PC-9 (cell line): ENCODE data around the gene PAPSS1. TPM values are rescaled to one million over a fixed set of nuclear protein-coding genes. Genes with fewer than 3 reads are reported as not detected.
"Not testable (repeated sequence)": the region's sequence is repeated elsewhere in the genome, so short reads cannot be mapped to it uniquely, and the experiment has no call there.

ENCODE experiments used
- BruUV-seq: library from RNA; stranded (reverse); fragments of 400-500 nt; replicated peaks from 2 replicates; lab custom pipeline; 2021; lab: Mats Ljungman, UMichigan
- CTCF ChIA-PET: fragments of 300-600 bp; sonication (Branson Sonifier 250); formaldehyde crosslinking; loops from one replicate; lab custom pipeline; 2022; ENCODE audit warnings: antibody characterized with exemption; lab: Charles Lee
- POLR2A ChIA-PET: fragments of 300-600 bp; sonication (Branson Sonifier 250); formaldehyde crosslinking; loops from one replicate; lab custom pipeline; 2022; ENCODE audit warnings: antibody characterized with exemption; ENCODE audit not compliant: unreplicated experiment; lab: Charles Lee
- DNase-seq, 2 experiments: peaks; one replicate each; pipeline versions ENCODE4 v3.0.0 to v3.0.0-alpha.2; 2015 to 2022; ENCODE audit warnings: mixed read lengths in 1 of 2
- H2AFZ ChIP-seq: fragments of 200-600 bp; sonication (generic); 2 replicates; pipeline ENCODE4 v1.8.1; 2017; ENCODE audit warnings: antibody characterized with exemption
- H3F3A ChIP-seq: fragments of 200-600 bp; sonication (generic); 2 replicates; pipeline ENCODE4 v1.8.1; 2017; ENCODE audit warnings: antibody characterized with exemption, mild to moderate bottlenecking, low read depth; ENCODE audit not compliant: insufficient read depth
- H3K27ac ChIP-seq: fragments of 200-600 bp; sonication (generic); 2 replicates; pipeline ENCODE4 v1.6.1; 2016; ENCODE audit warnings: mixed run types
- H3K27me3 ChIP-seq: fragments of 200-600 bp; sonication (generic); 2 replicates; pipeline ENCODE4 v1.6.1; 2016; ENCODE audit warnings: low read depth, mixed run types; ENCODE audit not compliant: insufficient read depth
- H3K36me3 ChIP-seq: fragments of 200-600 bp; sonication (generic); 2 replicates; pipeline ENCODE4 v1.6.1; 2016; ENCODE audit warnings: low read depth, mixed run types
- H3K4me1 ChIP-seq: fragments of 200-600 bp; sonication (generic); replicated peaks from 2 replicates; pipeline ENCODE4 v1.6.1; 2016; ENCODE audit warnings: mixed run types; ENCODE audit not compliant: insufficient read depth
- H3K4me2 ChIP-seq: fragments of 200-600 bp; sonication (generic); 2 replicates; pipeline ENCODE4 v1.6.1; 2017; ENCODE audit warnings: mixed run types
- H3K4me3 ChIP-seq: fragments of 200-600 bp; sonication (generic); 2 replicates; pipeline ENCODE4 v1.6.1; 2016; ENCODE audit warnings: mixed run types
- H3K79me2 ChIP-seq: fragments of 200-600 bp; sonication (generic); 2 replicates; pipeline ENCODE4 v1.6.1; 2017; ENCODE audit warnings: low read depth, mixed run types
- H3K9me2 ChIP-seq: fragments of 200-600 bp; sonication (generic); 2 replicates; pipeline ENCODE4 v1.8.1; 2017; ENCODE audit warnings: mild to moderate bottlenecking; ENCODE audit not compliant: insufficient read depth
- H3K9me3 ChIP-seq: fragments of 200-600 bp; sonication (generic); 2 replicates; pipeline ENCODE4 v1.8.1; 2016; ENCODE audit warnings: low read depth; ENCODE audit not compliant: insufficient read depth
- H4K20me1 ChIP-seq: fragments of 200-600 bp; sonication (generic); 2 replicates; pipeline ENCODE4 v1.8.1; 2017; ENCODE audit not compliant: insufficient read depth
- CTCF ChIP-seq: fragments of 200-600 bp; sonication (generic); conservative IDR thresholded peaks from 2 replicates; pipeline ENCODE4 v1.6.1; 2017; ENCODE audit warnings: mixed run types, antibody characterized with exemption, mild to moderate bottlenecking, moderate library complexity
- EZH2 ChIP-seq: fragments of 200-600 bp; sonication (generic); IDR thresholded peaks from 2 replicates; pipeline ENCODE4 v1.8.0; 2017; ENCODE audit warnings: antibody characterized with exemption, low read depth
- intact Hi-C: fragments of 100-400 bp; cut with micrococcal nuclease; formaldehyde crosslinking; loops from one replicate; pipeline ENCODE4 v1.10.0; 2022; ENCODE audit not compliant: unreplicated experiment
- total RNA-seq: library from RNA; stranded (reverse); gene quantifications from 2 replicates; pipeline ENCODE4 v1.2.3, GENCODE V29; 2021

Gene PAPSS1
- total RNA-seq, 1 experiment from 2014 or later, result 18.8 TPM

- intact Hi-C loops, result no loop called here
- Histone ChIP-seq H3F3A (peaks cover 5% of the 10 kb centered on the region; the same call in 1 of the 2 replicates), H3K4me2 (no peak overlapping the region), H3K36me3 (no peaks in the 10 kb centered on the region), H3K27ac (no peak overlapping the region), H3K4me1 (no peaks in the 10 kb centered on the region), H2AFZ (no peak overlapping the region), H3K79me2 (no peaks in the 10 kb centered on the region), H3K9me2 (no peaks in the 10 kb centered on the region), H3K4me3 (no peak overlapping the region), H3K27me3 (no peaks in the 10 kb centered on the region), H3K9me3 (no peaks in the 10 kb centered on the region), H4K20me1 (no peaks in the 10 kb centered on the region)
- peak in 1 of 2 experiments; percentile 39 for DNase-seq
- TF ChIP-seq CTCF (no peak), EZH2 (no peak)
- POLR2A ChIA-PET, result no interaction called here
- CTCF ChIA-PET, result no interaction called here
- BruUV-seq, result no TSS peak
Observed at GRCh38 chr4:107725281-107725859, 5.3 kb upstream of the PAPSS1 start.

- DNase-seq, CTCF ChIA-PET, H3K4me2 ChIP-seq: not testable (repeated sequence)
Observed at GRCh38 chr4:107723331-107723730, 3.3 kb upstream of the PAPSS1 start.

GRCh38 chr4:107721436-107722100 is 1.5 kb upstream of the PAPSS1 start:
- H3F3A ChIP-seq, result peaks cover 5% of the 10 kb centered on the region; the same call in 1 of the 2 replicates
- H3K9me2 ChIP-seq, result no peaks in the 10 kb centered on the region
- H3K36me3 ChIP-seq, result no peaks in the 10 kb centered on the region
- BruUV-seq, result no TSS peak
- intact Hi-C loops, result loop anchor here (2.0 kb wide), 1 partner anchor 269 kb away; no protein-coding TSS in a partner anchor
- peaks cover 10% of the 10 kb centered on the region for H3K4me1 ChIP-seq
- ChIA-PET CTCF (no interaction called here), POLR2A (no interaction called here)
- TF ChIP-seq CTCF, result no peak
- no peak for TF ChIP-seq EZH2
- no peak overlapping the region for H3K27ac ChIP-seq
- no peak overlapping the region; the same call in 1 of the 2 replicates for H3K4me3 ChIP-seq
- no peak overlapping the region; the same call in 1 of the 2 replicates for H2AFZ ChIP-seq
- no peaks in the 10 kb centered on the region for H3K27me3 ChIP-seq
- H4K20me1 ChIP-seq, result no peaks in the 10 kb centered on the region
- 0 out of 2 replicates have a peak, but pooled peaks cover 4% of the 10 kb centered on the region for H3K79me2 ChIP-seq
- no peaks in the 10 kb centered on the region for H3K9me3 ChIP-seq
- peak overlapping the region; percentile 80; the same call in 1 of the 2 replicates for H3K4me2 ChIP-seq
- no peak for DNase-seq

More at GRCh38 chr4:107723331-107723730, 3.3 kb upstream of the PAPSS1 start:
- H3K9me3 ChIP-seq, H3K4me3 ChIP-seq, H3K27me3 ChIP-seq, H3K9me2 ChIP-seq, BruUV-seq, H3K27ac ChIP-seq, H2AFZ ChIP-seq, POLR2A ChIA-PET, H3K4me1 ChIP-seq, H3K79me2 ChIP-seq, intact Hi-C loops, H3F3A ChIP-seq, H4K20me1 ChIP-seq, H3K36me3 ChIP-seq: not testable (repeated sequence)
